GM18867 (cell line): ENCODE measurements around the gene DYSF.

ENCODE experiments used
- ATAC-seq: cut with Tn5 transposase; IDR thresholded peaks from one replicate; pipeline ENCODE4 v1.9.1; 2021; ENCODE audit warnings: mild to moderate bottlenecking, moderate library complexity; ENCODE audit not compliant: unreplicated experiment

Gene DYSF

GRCh38 chr2:71685941-71686611, 232.7 kb downstream of the DYSF start:
- ATAC-seq = no peak

- ATAC-seq = no peak
Observed at GRCh38 chr2:71686781-71687180, 233.4 kb downstream of the DYSF start.

GRCh38 chr2:71687412-71687811, 234.1 kb downstream of the DYSF start:
- ATAC-seq = no peak

- no peak for ATAC-seq
Observed at GRCh38 chr2:71688530-71688929, 235.2 kb downstream of the DYSF start.

- ATAC-seq = no peak
Observed at GRCh38 chr2:71689393-71689792, 236.0 kb downstream of the DYSF start.

GRCh38 chr2:71689968-71690834, 236.8 kb downstream of the DYSF start:
- no peak for ATAC-seq

- ATAC-seq = no peak
Observed at GRCh38 chr2:71690876-71691475, 237.6 kb downstream of the DYSF start.

- ATAC-seq = no peak
Observed at GRCh38 chr2:71691747-71692441, 238.5 kb downstream of the DYSF start.

GRCh38 chr2:71692621-71693277, 239.4 kb downstream of the DYSF start:
- ATAC-seq = no peak

GRCh38 chr2:71693286-71694270, 240.2 kb downstream of the DYSF start:
- no peak for ATAC-seq

GRCh38 chr2:71694501-71695234, 241.3 kb downstream of the DYSF start:
- ATAC-seq = no peak

GRCh38 chr2:71695235-71696120, 242.1 kb downstream of the DYSF start:
- ATAC-seq = no peak

GRCh38 chr2:71696381-71696780, 243.0 kb downstream of the DYSF start:
- ATAC-seq = no peak

- ATAC-seq = no peak
Observed at GRCh38 chr2:71697106-71698004, 244.0 kb downstream of the DYSF start.

- ATAC-seq = no peak
Observed at GRCh38 chr2:71699428-71699827, 246.1 kb downstream of the DYSF start.

GRCh38 chr2:71700041-71700657, 246.8 kb downstream of the DYSF start:
- no peak for ATAC-seq
